GM19468 (cell line): ENCODE results near the gene CACNA2D3.

Source experiments
- ATAC-seq: cut with Tn5 transposase; IDR thresholded peaks from one replicate; pipeline ENCODE4 v1.9.1; 2021; ENCODE audit warnings: mild to moderate bottlenecking, moderate library complexity, moderate number of reproducible peaks; ENCODE audit not compliant: unreplicated experiment; ENCODE audit errors: extremely low read depth

Gene CACNA2D3

DNA sequence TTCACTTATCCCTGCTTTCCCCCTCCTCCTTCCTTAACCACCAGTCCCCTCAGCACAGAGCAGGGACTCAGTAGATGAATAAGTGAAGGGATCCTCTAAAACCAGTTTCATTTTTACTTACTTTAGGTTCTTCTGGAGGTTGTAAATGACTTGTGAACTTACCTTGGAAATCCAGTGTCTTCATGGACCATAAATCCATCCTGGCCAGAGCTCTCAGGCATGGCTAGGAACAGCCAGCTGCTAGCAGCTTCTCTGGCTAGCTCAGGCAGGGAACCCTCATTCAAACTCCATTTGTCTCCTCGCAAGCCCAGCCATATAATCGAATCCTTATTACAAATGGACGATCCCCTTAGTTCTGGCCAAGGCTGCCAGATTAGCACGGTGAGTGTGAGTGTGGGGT, 727.0 kb downstream of the CACNA2D3 start:
- ATAC-seq = no peak

- no peak for ATAC-seq
Observed at GRCh38 chr3:54850484-54851018, 728.2 kb downstream of the CACNA2D3 start.

DNA sequence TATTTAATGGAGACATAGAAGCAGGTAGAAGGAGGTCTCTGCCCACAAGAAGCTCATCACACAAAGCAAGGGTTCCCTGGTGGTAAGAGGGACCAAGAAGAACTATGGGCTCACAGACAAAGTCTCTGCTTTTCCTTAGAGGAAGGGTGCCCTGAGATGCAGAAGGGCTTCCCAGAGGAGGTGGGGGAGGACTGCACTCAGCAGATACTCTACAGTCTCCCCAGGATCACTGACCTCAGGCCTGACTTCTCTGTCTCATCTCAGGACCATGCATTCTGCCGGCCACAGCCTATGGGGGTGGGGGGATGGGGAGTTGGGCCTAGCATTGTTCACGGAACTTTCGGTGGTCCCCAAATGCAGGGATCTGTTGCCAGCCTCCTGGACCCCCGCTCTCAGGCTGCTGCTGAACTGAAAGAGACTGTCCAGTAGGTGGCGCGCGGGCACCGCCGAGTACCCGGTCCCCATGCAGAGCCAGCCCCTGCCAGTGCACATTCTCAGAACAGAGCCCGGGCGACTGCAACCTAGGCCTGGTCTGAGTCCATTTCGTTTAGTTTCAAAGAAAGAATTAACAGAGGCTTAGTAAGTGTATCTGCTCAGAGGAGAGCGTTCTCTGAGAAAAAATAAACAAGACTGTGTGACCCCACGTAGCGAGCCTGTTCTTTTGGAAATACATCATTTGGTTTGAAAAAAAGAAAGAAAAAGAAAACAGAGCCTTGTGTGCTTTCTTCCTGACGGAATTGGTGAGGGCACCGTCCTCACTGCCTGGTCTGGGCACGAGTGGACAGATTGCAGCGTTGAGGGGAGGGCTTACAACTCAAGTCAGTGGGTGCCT, 731.4 kb downstream of the CACNA2D3 start:
- ATAC-seq = no peak

GRCh38 chr3:54856271-54856670, 733.9 kb downstream of the CACNA2D3 start:
- ATAC-seq = no peak

GRCh38 chr3:54857343-54857742, 735.0 kb downstream of the CACNA2D3 start:
- ATAC-seq = no peak

- ATAC-seq = no peak
Observed at GRCh38 chr3:54858093-54858785, 735.9 kb downstream of the CACNA2D3 start.

DNA sequence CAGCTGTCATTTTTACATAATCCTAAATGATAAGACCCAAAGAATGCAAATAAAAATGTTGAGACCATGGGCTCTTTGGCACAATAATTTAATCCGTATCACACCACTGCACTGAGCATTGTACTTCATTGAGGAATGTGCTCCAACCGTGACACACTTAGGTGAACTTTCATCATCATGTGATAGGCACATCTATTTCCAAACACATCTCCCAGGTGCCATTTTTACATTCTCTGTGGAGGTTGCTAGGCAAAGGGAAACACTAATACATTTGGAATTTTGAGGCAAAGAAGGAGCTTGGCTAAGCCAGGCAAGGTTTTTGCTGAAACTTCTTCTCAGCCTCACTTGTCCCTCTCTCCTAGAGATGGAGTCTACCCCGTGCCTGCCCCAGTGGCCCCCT, 736.8 kb downstream of the CACNA2D3 start:
- ATAC-seq = no peak

GRCh38 chr3:54861248-54862067, 739.1 kb downstream of the CACNA2D3 start:
- no peak for ATAC-seq

- no peak for ATAC-seq
Observed at GRCh38 chr3:54862526-54862925, 740.2 kb downstream of the CACNA2D3 start.

GRCh38 chr3:54863366-54863765, 741.0 kb downstream of the CACNA2D3 start:
- no peak for ATAC-seq

- no peak for ATAC-seq
Observed at GRCh38 chr3:54863786-54864185, 741.4 kb downstream of the CACNA2D3 start.

DNA sequence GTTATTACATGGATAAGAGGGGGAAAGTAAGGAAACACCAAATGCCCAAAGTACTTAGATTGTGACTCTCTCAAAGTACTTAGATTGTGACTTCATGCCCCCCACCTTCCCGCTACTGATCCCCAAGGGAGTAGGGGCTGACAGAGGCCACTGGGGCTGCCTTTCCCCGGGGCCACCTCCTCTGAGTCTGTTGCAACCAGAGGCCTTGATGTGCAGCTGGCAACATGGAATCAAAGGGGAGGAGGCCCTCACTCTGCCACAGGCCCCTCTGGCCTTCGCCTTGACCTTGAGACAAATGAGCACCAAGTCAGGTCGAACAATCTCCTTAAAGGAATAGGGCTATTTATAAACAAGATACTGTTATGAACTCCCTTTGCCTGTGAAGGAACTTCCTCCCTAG, 743.0 kb downstream of the CACNA2D3 start:
- ATAC-seq = no peak

GRCh38 chr3:54866251-54866650, 743.9 kb downstream of the CACNA2D3 start:
- no peak for ATAC-seq

DNA sequence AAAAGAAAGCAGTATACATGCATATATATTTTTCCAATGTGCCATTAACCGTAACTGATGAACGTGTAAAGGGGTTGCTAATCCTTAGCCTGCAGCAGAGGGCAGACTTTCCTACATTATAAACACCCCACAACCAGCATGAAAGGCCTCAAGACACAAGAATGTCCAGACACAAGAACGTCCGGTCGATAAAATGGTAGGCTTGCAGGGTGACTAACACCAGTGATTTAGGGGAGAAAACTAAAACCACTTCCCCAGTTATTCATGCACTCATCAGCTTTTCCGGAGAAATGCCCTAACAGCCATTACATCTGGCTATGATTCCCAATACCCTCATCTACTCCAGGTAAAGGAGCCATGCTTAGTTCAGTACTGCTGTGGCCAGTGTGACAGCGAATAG, 748.1 kb downstream of the CACNA2D3 start:
- ATAC-seq = no peak

- no peak for ATAC-seq
Observed at GRCh38 chr3:54871867-54872266, 749.5 kb downstream of the CACNA2D3 start.

DNA sequence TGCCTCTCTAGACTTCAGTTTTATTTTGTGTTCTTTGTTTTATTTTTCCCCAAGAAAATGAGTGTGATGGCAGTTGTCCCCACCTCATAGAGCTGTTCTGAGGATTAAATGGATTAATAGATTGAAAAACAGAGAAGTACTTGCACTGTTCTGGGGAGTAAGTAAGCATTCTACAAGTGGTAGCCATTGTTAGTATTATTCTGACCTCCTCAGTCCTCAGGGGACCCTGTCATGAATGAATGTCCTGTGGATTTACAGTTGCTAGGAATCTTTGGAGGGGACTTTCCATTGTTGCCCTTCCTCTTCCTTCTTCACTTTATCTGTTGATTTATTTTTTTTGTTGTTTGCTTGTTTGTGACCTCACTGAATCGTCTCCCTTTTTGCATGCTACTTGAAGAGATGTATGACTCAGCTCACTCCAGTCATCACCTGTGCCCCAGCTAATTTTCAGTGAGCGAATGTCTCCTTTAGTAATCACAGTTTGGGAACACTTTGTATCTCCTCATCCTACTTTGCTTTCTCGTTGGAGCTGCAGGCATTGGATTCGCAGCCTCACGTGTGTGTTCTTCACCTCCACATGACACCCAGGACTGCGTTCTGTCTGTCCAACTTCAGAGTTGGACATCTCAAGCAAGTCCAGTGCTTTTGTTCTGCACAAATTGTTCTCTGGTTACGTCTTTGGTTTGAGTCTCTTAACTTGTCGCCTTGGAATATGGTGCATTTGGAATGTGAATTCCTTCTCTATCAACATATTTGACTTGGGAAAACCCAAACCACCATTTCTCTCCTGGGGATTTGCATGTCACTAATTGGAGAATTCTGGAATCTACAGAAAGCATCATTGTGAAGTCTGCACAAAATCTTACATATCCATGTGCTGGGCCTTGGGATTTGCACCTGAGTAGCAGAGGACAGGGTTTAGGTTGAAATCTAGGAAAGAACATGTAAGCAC, 751.0 kb downstream of the CACNA2D3 start:
- ATAC-seq = no peak

DNA sequence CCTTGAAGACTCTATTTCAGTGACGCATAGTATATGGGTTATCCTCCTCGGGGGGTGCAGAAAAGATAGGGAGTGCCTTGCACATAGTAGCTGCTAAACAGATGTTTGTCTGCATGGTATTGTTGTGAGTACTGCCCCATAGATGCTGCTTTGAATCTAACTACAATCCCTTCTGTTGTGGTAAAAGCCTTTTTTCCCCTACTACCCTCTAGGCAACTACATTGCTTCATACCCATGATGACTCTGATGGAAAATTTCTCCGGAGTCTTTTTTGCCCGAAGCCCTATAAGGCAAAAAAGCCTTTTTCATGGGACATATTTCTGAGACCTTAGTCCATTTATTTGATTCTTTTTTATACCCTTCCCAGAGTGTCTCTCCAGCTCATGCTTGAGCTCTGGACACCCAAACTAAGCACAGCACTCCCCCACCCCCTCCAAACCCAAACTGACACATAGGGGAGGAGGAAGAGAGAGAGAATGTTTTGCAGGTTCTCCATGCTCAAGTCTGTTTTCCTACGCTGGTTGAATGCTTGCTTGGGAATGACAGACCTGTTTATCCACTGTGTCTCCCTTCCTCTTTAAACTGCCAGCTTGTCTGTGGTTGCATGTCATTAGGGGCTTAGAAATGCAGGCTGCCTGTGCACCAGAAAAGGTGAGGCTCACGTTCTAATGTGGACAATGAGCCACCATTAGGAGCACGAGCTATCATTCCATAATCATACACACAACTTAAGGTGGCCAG, 752.6 kb downstream of the CACNA2D3 start:
- no peak for ATAC-seq

- ATAC-seq = no peak
Observed at GRCh38 chr3:54875596-54876268, 753.4 kb downstream of the CACNA2D3 start.
